Measurements from ENCODE around the gene CD58.

CD58 gene

GRCh38 chr1:116573431-116574095 lies 2.7 kb upstream of the CD58 start:
- ChIA-PET CTCF (interaction anchor here (0.6 to 4.6 kb wide), 15 partner anchors 11 to 711 kb away, joined by 3 to 59 read pairs (median 4); no protein-coding TSS in a partner anchor), POLR2A (interaction anchor here (0.6 to 1.6 kb wide), 2 partner anchors 16 to 486 kb away, joined by 3 read pairs; partner anchors contain the start of gene TTF2)
- no peaks in the 10 kb centered on the region; the same call in 1 of the 2 replicates for H3K4me1 ChIP-seq (ENCODE audit: control insufficient read depth, insufficient read depth, low read length)
- H3K9me3 ChIP-seq (ENCODE audit: control insufficient read depth, insufficient read depth, low read depth, low read length): no peaks in the 10 kb centered on the region
- H3K4me3 ChIP-seq (ENCODE audit: low read depth, low read length): no peak overlapping the region
- TF ChIP-seq ZNF280D (tag by site-specific recombination; IDR thresholded peaks at IDR 0.05) (no peak), ZNF571 (tag by site-specific recombination; IDR thresholded peaks at IDR 0.05) (no peak)
- H3K27ac ChIP-seq (ENCODE audit: extremely low read depth, low read depth, low read length): no peak overlapping the region
- peaks cover 0 to 21% of the 10 kb centered on the region in 2 experiments; a peak in 1 of 3 replicates for H3K36me3 ChIP-seq (ENCODE audit: control insufficient read depth in 2 of 2, insufficient read depth in 1 of 2, low read length in 2 of 2)

GRCh38 chr1:116572771-116573430 lies 2.1 kb upstream of the CD58 start:
- H3K9me3 ChIP-seq (ENCODE audit: control insufficient read depth, insufficient read depth, low read depth, low read length): no peaks in the 10 kb centered on the region
- H3K36me3 ChIP-seq (ENCODE audit: control insufficient read depth in 2 of 2, insufficient read depth in 1 of 2, low read length in 2 of 2): peaks cover 0 to 17% of the 10 kb centered on the region in 2 experiments; a peak in 1 of 3 replicates
- H3K4me3 ChIP-seq (ENCODE audit: low read depth, low read length): no peak overlapping the region
- no peak overlapping the region for H3K27ac ChIP-seq (ENCODE audit: extremely low read depth, low read depth, low read length)
- ChIA-PET CTCF (interaction anchor here (1.1 to 4.6 kb wide), 6 partner anchors 23 to 712 kb away, joined by 3 to 59 read pairs (median 4); no protein-coding TSS in a partner anchor), POLR2A (interaction anchor here (1.6 kb wide), 1 partner anchor 487 kb away, joined by 3 read pairs; the partner anchor contains the start of gene TTF2)
- TF ChIP-seq KLF17 (tag by site-specific recombination; IDR thresholded peaks at IDR 0.05) (no peak), ZNF707 (tag by site-specific recombination; IDR thresholded peaks at IDR 0.05) (no peak), ZNF610 (tag by site-specific recombination; IDR thresholded peaks at IDR 0.05; ENCODE audit: borderline replicate concordance) (no peak), ZNF112 (tag by site-specific recombination; IDR thresholded peaks at IDR 0.05) (no peak), ZNF214 (tag by site-specific recombination; IDR thresholded peaks at IDR 0.05; ENCODE audit: borderline replicate concordance) (no peak)
- no peaks in the 10 kb centered on the region; the same call in 1 of the 2 replicates for H3K4me1 ChIP-seq (ENCODE audit: control insufficient read depth, insufficient read depth, low read length)

GRCh38 chr1:116572099-116572498 lies 1.3 kb upstream of the CD58 start:
- ChIA-PET POLR2A (interaction anchor here (1.6 kb wide), 1 partner anchor 488 kb away, joined by 3 read pairs; the partner anchor contains the start of gene TTF2), CTCF (interaction anchor here (0.5 to 4.6 kb wide), 6 partner anchors 24 to 1553 kb away, joined by 3 to 59 read pairs (median 3); no protein-coding TSS in a partner anchor)
- Histone ChIP-seq H3K4me1 (ENCODE audit: control insufficient read depth, insufficient read depth, low read length) (no peaks in the 10 kb centered on the region; the same call in 1 of the 2 replicates), H3K36me3 (ENCODE audit: control insufficient read depth in 2 of 2, insufficient read depth in 1 of 2, low read length in 2 of 2) (peaks cover 0 to 10% of the 10 kb centered on the region in 2 experiments; a peak in 1 of 3 replicates), H3K27ac (ENCODE audit: extremely low read depth, low read depth, low read length) (no peak overlapping the region), H3K9me3 (ENCODE audit: control insufficient read depth, insufficient read depth, low read depth, low read length) (no peaks in the 10 kb centered on the region), H3K4me3 (ENCODE audit: low read depth, low read length) (no peak overlapping the region)
- TF ChIP-seq KLF9 (tag by site-specific recombination; IDR thresholded peaks at IDR 0.05; ENCODE audit: low read depth): no peak
- no peak for TF ChIP-seq ZNF843 (tag by site-specific recombination; IDR thresholded peaks at IDR 0.05)
- TF ChIP-seq ZNF701 (tag by site-specific recombination; IDR thresholded peaks at IDR 0.05): no peak
- no peak for TF ChIP-seq SP3 (tag by site-specific recombination; IDR thresholded peaks at IDR 0.05)
- TF ChIP-seq KLF7 (tag by site-specific recombination; IDR thresholded peaks at IDR 0.05; ENCODE audit: borderline replicate concordance): no peak
- no peak for TF ChIP-seq ZBTB8A (tag by site-specific recombination; IDR thresholded peaks at IDR 0.05)
- no peak for TF ChIP-seq KLF17 (tag by site-specific recombination; IDR thresholded peaks at IDR 0.05)
- no peak for TF ChIP-seq ZNF76 (tag by site-specific recombination; IDR thresholded peaks at IDR 0.05; ENCODE audit: borderline replicate concordance, low read depth)
- TF ChIP-seq OVOL3 (tag by site-specific recombination; IDR thresholded peaks at IDR 0.05): no peak
- TF ChIP-seq ZNF280D (tag by site-specific recombination; IDR thresholded peaks at IDR 0.05): no peak

Data from HEK293 (cell line).